HG02623 (cell line): ENCODE results near the gene PCDHGC4.
A peak's percentile ranks its signal among the peaks of the same experiment; 100 is the strongest.

ENCODE experiments used
- ATAC-seq: cut with Tn5 transposase; IDR thresholded peaks from one replicate; pipeline ENCODE4 v1.9.1; 2021; ENCODE audit warnings: moderate library complexity; ENCODE audit not compliant: unreplicated experiment

The PCDHGC4 gene

GRCh38 chr5:141489841-141490240, 5.0 kb downstream of the PCDHGC4 start:
- no peak for ATAC-seq

GRCh38 chr5:141490271-141490670, 5.4 kb downstream of the PCDHGC4 start:
- ATAC-seq: no peak

- ATAC-seq: no peak
Measured at GRCh38 chr5:141490771-141491170, 5.9 kb downstream of the PCDHGC4 start.

DNA sequence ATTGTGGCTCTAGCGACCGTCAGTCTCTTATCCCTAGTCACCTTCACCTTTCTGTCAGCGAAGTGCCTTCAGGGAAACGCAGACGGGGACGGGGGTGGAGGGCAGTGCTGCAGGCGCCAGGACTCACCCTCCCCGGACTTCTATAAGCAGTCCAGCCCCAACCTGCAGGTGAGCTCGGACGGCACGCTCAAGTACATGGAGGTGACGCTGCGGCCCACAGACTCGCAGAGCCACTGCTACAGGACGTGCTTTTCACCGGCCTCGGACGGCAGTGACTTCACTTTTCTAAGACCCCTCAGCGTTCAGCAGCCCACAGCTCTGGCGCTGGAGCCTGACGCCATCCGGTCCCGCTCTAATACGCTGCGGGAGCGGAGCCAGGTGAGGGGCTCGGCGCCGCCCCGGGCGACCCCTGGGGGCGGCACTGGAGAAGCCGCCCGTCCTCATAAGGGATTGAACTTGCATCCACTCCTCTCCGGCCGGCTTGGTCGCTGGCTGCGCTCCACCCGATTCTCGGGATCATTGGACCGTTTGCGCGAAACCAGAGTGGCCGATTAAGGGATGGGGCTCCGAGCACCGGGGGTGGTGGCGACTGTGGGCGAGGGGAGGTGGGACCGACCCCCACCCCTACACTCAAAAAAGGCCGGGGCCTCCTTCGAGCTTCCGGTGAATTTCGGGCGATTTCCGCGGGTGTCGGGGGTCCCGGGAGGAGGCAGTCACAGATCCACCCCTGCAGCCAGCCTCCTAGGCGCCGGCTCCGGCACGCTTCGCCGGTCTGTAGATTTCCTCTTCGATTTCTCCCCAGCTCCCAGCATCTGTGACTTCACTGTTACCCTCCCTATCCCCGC, 6.7 kb downstream of the PCDHGC4 start:
- no peak for ATAC-seq

DNA sequence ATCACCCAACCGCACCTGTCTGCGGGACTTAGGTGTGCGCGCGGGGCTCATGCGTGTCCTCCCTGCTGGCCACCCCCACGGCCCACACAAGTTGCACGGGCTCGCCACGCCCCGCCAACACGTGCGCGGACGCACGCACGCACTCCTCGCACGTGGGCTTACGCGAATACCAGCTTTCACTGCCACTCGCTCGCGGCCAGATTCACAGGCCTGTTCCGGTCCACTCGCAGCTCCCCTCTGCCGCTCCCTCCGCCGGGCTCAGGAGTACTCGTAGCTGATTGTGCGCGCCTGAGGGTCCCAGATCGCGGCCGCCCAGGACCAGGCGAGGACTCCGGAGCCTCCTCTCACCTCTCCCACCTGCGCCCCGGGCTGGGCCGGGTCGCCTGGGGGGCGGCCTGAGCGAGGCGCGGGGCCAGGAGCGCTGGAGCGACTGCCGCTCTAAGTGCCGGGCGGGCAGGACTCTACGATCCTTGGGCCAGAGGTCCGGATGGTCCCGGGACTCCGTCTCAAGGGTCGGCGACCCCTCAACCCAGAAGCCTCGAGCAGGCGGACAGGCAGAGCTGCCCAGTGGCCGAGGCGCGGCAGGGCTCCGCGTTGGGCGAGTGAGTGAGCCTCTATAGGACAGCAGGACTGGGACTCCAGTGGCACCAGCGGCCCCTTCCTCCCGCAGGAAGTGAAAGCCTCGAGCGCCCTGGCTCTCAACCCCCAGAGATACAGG, 7.5 kb downstream of the PCDHGC4 start:
- peak; percentile 35 for ATAC-seq

- ATAC-seq: no peak
Measured at GRCh38 chr5:141493500-141494422, 8.9 kb downstream of the PCDHGC4 start.

GRCh38 chr5:141494761-141495452, 10.1 kb downstream of the PCDHGC4 start:
- ATAC-seq: no peak

- ATAC-seq: no peak
Measured at GRCh38 chr5:141495453-141495811, 10.6 kb downstream of the PCDHGC4 start.

DNA sequence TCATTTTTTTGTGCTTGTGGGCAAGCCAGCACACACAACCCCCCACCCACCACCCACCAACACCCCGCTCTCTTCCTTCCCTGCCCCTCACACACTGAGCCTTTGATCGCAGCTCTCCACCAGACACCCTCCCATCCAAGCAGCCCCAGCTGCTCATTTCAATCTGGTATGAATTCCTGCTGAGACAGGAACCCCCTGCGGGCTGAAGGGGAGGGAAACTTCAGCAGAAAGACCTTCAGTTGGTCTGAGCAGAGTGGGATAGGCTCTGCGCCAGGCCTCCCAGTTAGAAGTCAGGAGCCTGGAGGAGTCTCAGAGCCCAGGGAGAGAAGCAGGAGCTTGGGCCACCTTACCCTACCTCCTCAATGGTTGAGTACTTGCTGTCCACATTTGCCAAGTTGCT, 11.2 kb downstream of the PCDHGC4 start:
- ATAC-seq: no peak

DNA sequence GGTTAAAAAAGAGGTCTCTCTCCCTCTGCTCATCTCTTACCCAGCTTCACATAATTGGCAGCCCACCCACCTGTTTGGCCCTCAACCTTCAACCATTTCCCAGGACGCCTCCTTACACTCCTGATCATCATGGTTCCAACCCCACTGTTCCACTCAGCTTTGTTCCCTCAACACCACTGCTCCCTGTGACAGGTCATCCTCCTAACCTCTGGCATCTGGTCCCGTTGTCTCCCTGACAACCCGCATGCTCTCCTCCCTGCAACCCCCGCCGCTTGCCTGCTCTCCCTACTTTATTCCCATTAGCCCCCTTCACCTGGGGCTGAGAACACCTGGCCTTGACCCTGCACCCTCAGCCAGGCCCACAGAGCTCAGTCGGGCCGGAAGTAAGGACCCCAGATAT, 16.9 kb downstream of the PCDHGC4 start:
- ATAC-seq: no peak

- ATAC-seq: no peak
Measured at GRCh38 chr5:141503681-141504080, 18.9 kb downstream of the PCDHGC4 start.

DNA sequence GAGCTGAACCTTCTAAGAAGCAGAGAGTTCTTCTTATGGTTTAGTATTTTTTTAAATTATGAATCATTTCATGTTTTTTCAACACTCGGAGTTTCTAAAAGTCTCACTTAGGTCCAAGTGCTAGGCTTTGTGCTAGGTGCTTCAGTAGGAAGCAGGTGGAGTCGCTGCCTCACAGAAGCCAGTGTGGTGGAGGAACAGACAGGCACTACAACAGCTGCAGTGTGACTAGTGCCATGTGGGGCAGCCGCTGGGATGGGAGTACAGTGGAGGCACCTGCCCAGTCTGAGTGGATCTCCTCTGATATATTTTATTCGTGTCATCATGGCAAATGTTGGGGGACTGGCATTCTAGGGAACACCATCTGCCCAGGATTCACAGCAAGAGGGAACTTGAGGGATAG, 19.4 kb downstream of the PCDHGC4 start:
- ATAC-seq: no peak

- ATAC-seq: no peak
Measured at GRCh38 chr5:141506381-141507155, 21.7 kb downstream of the PCDHGC4 start.

- peak; percentile 35 for ATAC-seq
Measured at GRCh38 chr5:141507387-141508091, 22.7 kb downstream of the PCDHGC4 start.

DNA sequence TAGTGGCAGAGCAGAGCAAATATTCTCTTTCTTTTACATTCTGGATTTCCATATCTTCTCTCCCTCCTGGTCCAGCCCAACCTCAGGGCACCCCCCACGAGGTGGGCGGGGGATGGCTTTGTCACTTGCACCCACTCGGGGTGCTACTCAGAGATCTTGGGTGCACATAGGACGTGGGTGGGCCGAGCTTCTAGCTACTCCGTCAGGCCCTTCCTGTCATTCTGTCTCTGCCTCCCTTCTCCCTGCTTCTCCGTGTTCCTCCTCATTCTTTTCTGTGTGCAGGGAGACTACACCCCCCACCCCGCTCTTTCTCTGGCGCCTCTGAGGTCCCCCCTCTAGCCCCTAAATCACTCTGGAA, 23.6 kb downstream of the PCDHGC4 start:
- no peak for ATAC-seq

DNA sequence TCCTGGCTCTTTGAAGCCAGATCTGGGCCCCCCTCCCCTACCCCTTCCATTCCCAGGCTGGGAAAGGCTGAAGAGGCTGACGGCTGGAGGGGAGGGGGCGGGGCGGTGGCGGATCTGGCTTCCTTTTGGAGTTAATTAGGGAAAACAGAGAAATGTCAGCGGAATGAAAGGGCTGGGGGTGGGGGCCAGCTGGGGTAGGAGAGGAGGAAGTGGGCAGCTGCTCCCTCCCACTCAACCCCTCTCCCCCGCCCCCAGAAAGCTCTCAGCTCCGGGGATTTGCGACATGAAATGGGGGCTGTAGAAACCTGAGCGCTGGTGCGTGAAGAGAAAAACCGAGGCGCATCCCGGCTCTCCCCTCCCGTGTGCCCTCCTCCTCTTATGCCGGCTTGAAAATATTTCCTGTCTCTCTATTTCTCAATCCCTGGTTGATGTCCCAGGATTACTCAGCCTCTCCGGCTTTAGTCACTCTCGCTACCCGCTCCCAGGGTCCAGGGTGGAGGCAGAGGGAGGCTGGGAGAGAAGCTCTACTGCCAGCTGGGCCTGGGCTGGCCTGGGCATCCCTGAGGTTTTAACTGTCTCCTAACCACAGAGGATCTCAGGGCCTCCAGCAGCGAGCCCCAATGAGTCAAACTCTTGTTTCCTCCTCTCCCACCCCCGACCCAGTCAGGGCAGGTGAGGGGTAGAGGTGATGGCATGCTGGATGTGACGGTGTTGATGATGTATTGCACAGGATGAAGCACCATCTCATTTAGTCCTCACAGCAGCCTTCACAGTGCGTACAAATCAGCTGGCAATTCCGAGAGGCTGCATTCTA, 24.2 kb downstream of the PCDHGC4 start:
- no peak for ATAC-seq

DNA sequence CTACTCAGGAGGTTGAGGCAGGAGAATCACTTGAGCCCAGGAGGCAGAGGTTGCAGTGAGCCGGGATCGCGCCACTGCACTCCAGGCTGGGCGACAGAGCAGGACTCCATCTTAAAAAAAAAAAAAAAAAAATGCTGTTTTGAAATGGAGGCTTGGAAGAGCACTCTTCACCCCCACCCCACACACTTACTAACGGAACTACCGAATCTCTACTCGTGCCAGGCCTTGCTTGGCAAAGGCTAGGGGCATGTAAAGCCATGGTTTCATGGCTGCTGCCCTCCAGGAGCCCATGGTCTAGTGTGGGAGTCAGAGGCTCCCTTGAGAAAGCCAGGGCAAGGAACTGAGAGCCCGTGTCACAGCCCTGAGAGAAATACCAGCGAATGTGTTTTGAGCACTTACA, 25.3 kb downstream of the PCDHGC4 start:
- ATAC-seq: no peak

DNA sequence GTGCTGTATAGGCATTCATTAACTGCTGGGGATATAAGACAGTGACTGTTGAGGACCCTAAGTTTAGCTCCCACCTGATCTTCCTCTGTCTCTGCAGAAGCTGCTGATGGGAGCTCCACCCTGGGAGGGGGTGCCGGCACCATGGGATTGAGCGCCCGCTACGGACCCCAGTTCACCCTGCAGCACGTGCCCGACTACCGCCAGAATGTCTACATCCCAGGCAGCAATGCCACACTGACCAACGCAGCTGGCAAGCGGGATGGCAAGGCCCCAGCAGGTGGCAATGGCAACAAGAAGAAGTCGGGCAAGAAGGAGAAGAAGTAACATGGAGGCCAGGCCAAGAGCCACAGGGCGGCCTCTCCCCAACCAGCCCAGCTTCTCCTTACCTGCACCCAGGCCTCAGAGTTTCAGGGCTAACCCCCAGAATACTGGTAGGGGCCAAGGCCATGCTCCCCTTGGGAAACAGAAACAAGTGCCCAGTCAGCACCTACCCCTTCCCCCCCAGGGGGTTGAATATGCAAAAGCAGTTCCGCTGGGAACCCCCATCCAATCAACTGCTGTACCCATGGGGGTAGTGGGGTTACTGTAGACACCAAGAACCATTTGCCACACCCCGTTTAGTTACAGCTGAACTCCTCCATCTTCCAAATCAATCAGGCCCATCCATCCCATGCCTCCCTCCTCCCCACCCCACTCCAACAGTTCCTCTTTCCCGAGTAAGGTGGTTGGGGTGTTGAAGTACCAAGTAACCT, 26.2 kb downstream of the PCDHGC4 start:
- ATAC-seq: peak; percentile 26
